HG02870 (cell line): ENCODE results near the gene TUBGCP5.
A peak's percentile ranks its signal among the peaks of the same experiment; 100 is the strongest.
"Not testable (repeated sequence)": the region's sequence is repeated elsewhere in the genome, so short reads cannot be mapped to it uniquely, and the experiment has no call there.

Source experiments
- ATAC-seq: cut with Tn5 transposase; IDR thresholded peaks from one replicate; pipeline ENCODE4 v1.9.1; 2021; ENCODE audit warnings: mild to moderate bottlenecking, moderate library complexity; ENCODE audit not compliant: unreplicated experiment

Gene TUBGCP5

DNA sequence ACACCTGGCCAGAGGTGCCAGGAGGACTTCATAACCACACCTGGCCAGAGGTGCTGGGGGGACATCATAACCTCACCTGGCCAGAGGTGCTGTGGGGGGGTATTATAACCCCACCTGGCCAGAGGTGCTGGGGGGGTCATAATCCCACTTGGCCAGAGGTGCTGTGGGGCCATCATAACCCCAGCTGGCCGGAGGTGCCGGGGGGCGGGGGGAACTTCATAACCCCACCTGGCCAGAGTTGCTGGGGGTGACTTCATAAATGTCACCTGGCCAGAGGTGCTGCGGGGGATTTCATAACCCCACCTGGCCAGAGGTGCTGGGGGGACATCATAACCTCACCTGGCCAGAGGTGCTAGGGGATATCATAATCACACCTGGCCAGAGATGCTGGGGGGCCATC lies 4.2 kb upstream of the TUBGCP5 start:
- ATAC-seq = not testable (repeated sequence)

DNA sequence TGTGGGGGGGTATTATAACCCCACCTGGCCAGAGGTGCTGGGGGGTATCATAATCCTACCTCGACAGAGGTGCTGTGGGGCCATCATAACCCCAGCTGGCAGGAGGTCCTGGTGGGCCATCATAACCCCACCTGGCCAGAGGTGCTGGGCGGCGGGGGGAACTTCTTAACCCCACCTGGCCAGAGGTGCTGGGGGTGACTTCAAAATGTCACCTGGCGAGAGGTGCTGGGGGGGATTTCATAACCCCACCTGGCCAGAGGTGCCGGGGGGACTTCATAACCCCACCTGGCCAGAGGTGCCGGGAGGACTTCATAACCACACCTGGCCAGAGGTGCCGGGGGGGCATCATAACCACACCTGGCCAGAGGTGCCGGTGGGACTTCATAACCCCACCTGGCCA lies 2.4 kb upstream of the TUBGCP5 start:
- not testable (repeated sequence) for ATAC-seq

DNA sequence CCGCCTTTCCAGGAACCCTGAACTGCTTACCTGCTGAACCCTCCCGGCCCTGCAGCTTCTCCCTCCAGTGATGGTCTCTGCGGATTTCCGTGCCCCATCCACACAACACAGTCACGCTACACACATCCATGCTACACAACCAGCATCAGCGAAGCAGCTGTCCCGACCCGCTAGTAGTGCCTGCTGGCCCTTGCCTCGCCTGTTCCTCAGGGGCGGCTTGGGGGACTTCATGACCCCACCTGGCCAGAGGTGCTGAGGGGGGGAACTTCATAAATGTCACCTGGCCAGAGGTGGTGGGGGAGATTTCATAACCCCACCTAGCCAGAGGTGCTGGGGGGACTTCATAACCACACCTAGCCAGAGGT lies 530 bp upstream of the TUBGCP5 start:
- ATAC-seq = peak; percentile 23

DNA sequence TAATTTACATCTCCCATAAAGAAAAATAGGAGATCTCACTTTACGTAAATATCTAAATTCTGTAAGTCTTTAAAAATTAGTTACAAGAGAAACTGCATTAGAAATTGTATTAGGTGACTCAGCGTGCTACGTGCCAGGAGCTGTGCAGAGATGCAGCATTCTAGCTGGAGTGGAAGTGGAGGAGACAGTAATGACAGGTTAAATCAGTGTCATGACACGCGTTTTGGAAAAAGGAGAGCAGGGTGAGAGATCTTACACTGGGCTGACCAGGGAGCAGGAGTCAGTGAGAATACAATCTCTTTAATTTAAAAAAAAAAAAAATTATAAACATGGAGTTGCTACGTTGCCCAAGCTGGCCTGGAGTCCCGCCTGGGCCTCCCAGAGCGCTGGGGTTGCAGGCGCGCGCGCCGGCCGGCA lies 635 bp downstream of the TUBGCP5 start:
- ATAC-seq = peak; percentile 19

GRCh38 chr15:23035964-23036566 lies 3.3 kb downstream of the TUBGCP5 start:
- no peak for ATAC-seq

GRCh38 chr15:23033979-23034378 lies 5.4 kb downstream of the TUBGCP5 start:
- no peak for ATAC-seq

- no peak for ATAC-seq
Measured at GRCh38 chr15:23026218-23026617, 13.2 kb downstream of the TUBGCP5 start.

GRCh38 chr15:23022156-23022555 lies 17.2 kb downstream of the TUBGCP5 start:
- no peak for ATAC-seq

- ATAC-seq = no peak
Measured at GRCh38 chr15:23014394-23015000, 24.9 kb downstream of the TUBGCP5 start.

DNA sequence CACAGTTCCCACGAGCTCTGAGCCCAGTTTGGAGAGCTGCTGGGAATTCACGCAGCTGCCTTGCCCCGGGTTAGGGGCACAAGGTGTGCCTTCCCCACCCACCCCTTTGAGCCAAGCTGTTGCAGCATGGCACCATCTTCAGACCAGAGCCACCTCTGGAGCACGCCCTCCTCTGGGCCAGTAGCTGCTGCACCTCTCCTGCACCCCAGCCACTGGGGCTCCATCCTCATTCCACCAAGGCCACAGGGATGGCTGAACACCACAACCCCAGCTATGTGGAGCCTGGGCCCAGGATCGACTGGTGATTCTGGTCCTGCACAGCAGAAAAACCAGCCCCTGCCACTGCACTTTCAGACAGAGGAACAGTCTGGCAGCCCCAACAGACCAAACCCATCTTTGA lies 25.7 kb downstream of the TUBGCP5 start:
- ATAC-seq = no peak

GRCh38 chr15:23012616-23013015 lies 26.8 kb downstream of the TUBGCP5 start:
- not testable (repeated sequence) for ATAC-seq

- no peak for ATAC-seq
Measured at GRCh38 chr15:23003736-23004135, 35.6 kb downstream of the TUBGCP5 start.

DNA sequence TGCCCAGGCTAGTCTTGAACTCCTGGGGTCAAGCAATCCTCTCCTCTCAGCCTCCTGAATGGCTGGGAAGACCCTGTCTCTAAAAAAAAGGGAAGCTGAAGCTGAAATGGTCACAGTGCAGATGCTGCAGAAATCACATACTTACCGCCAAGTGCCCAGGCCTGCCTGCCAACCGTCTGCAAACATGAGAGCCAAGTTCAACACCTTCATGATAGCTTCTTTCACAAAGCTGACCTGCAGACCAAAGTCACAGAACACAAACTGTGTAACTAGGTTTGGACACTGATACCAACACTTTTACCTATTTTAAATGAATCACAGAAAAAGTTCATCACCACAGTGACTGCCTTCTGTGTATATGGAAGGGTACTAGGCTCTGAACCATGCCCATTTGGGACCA lies 36.4 kb downstream of the TUBGCP5 start:
- ATAC-seq = no peak

- no peak for ATAC-seq
Measured at GRCh38 chr15:22995795-22996194, 43.6 kb downstream of the TUBGCP5 start.

DNA sequence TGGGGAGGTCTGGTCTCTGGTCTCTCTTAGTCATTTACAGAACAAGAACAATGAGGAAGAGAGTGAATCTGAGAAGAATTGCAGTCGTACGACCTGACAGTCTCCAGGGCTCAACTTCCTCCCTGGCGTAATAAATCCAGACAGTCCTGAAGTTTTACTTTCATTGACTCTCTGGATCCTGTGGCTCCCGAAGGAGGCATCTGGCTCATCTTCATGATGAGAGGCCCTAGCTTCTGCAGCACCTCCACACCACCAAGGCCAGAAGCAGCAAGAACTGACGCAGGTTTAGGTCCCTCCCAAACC lies 47.4 kb downstream of the TUBGCP5 start:
- no peak for ATAC-seq

GRCh38 chr15:22989576-22990477 lies 49.5 kb downstream of the TUBGCP5 start:
- no peak for ATAC-seq

DNA sequence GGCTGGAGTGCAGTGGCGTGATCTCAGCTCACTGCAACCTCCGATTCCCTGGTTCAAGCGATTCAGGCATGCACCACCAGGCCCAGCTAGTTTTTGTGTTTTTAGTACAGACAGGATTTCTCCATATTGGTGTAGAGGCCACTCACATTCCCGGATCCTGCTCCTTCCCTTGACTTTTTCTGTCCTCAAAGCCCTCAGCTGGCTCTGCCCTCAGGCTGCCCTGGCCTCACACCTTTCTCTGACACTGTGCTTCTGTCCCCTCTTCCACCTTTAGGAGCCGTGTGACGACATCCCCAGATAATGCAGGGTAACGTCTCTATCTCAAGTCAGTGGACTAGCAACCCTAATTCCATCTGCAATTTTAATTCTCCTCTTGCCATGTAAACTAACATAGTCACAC lies 50.6 kb downstream of the TUBGCP5 start:
- no peak for ATAC-seq

DNA sequence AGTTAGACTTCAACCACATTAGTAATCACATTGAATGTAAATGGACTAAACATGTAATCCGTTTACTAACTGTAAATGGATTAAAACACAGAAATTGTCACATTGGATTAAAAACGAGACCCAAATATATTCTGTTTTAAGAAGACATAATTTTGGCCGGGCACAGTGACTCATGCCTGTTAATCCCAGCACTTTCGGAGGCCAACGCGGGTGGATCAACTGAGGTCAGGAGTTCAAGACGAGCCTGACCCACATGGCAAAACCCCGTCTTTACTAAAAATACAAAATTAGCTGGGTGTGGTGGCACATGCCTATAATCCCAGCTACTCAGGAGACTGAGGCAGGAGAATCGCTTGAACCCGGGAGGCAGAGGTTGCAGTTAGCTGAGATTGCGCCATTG lies 57.4 kb downstream of the TUBGCP5 start:
- not testable (repeated sequence) for ATAC-seq

- no peak for ATAC-seq
Measured at GRCh38 chr15:22981051-22981840, 58.1 kb downstream of the TUBGCP5 start.

DNA sequence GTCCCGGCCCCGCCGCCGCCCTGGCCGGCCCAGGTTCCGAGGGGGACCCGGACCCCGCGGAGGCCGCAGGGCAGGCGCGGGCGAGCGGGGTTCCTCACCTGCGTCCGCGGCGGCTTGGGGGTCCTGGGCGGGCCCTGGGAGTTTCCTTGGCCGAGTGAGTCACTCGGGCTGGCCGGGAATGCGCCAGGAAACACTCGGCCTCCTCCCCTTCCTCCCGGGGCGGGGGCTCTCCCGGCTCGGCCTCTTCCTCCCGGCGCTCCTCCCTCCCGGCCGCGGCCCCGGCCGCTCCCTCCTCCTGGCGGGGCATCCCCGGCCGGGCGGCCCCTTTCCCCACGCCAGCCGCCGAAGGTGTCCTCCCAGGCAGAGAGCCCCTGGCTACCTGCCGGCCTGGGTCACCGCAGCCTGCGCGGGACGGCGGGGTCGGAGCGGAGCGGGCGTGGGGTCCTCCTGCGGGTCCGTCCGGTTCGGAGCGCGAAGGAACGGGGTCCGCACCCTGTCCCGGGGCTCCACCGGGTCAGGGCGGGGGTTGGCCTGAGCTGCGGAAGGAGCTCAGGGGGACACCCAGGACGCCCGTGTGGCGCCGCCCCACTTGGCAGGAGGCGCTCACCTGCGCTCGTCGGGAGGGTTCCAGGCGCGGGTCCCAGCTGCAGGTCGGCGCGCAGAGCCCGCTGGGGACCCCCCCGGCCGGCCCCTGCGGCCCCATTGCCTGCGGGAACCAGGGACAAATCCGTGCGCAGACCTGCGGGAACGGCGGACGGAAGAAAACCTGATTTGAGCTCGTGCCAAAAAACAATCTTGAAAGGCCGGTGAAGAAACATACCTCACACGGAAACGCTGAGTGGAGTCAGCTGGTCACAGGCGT lies 58.9 kb downstream of the TUBGCP5 start, which contains the start of gene CYFIP1:
Gene CYFIP1 (minus strand): TSS at position 180 of the 862 bp plus-strand sequence. CDS start 33,083 bp downstream, outside the sequence.
- peak; percentile 69 for ATAC-seq
